SK-N-SH treated with all-trans-retinoic acid at 6 μM for 48 hours (cell line): ENCODE data around the gene MUC22.

Experiments used
- ARNTL ChIP-seq: fragments of 450-650 bp; formaldehyde crosslinking; IDR thresholded peaks from 2 replicates; pipeline ENCODE4 v1.5.0; 2020; ENCODE audit warnings: low read depth, mild to moderate bottlenecking, moderate library complexity, borderline replicate concordance
- ESRRG ChIP-seq: fragments of 250-450 bp; sonication (Bioruptor Pico); IDR thresholded peaks from 2 replicates; pipeline ENCODE4 v1.6.1; 2021; ENCODE audit warnings: mild to moderate bottlenecking
- OSR1 ChIP-seq: fragments of 250-450 bp; sonication (Bioruptor Pico); IDR thresholded peaks from 2 replicates; pipeline ENCODE4 v1.8.0; 2022; ENCODE audit warnings: moderate library complexity, mild to moderate bottlenecking, inconsistent platforms
- PPARA ChIP-seq: fragments of 250-450 bp; sonication (Bioruptor Pico); IDR thresholded peaks from 2 replicates; pipeline ENCODE4 v1.5.0; 2020; ENCODE audit warnings: mild to moderate bottlenecking, borderline replicate concordance

GRCh38 chr6:31002471-31002870 is 7.8 kb upstream of the MUC22 start:
- TF ChIP-seq OSR1 (CRISPR knock-in tag) (no peak), ARNTL (CRISPR knock-in tag) (no peak), ESRRG (CRISPR knock-in tag) (no peak), PPARA (CRISPR knock-in tag) (no peak)
